Skin epidermis (tissue), 12 donors: Measurements from ENCODE around the gene ASB18.

Experiments used
- H3K27ac ChIP-seq, 21 experiments: fragments of 200-600 bp; sonication (generic) in 11 of 21; one replicate each; pipeline ENCODE4 v1.5.0; 2020; ENCODE audit warnings: mild to moderate bottlenecking in 3 of 21, inconsistent platforms in 2 of 21, moderate library complexity in 2 of 21
- H3K4me3 ChIP-seq, 7 experiments: fragments of 200-600 bp; sonication (generic) in 2 of 7; one replicate each; pipeline ENCODE4 v1.5.0; 2020; ENCODE audit warnings: inconsistent platforms in 2 of 7, mild to moderate bottlenecking in 2 of 7, moderate library complexity in 1 of 7

The ASB18 gene

GRCh38 chr2:236214376-236214995 lies 49.7 kb downstream of the ASB18 start:
- Histone ChIP-seq H3K27ac (no peak overlapping the region), H3K4me3 (no peak overlapping the region)

GRCh38 chr2:236211296-236211695 lies 52.9 kb downstream of the ASB18 start:
- H3K27ac ChIP-seq: no peak overlapping the region
- H3K4me3 ChIP-seq: no peak overlapping the region

- Histone ChIP-seq H3K27ac (no peak overlapping the region), H3K4me3 (no peak overlapping the region)
Measured at GRCh38 chr2:236210536-236210935, 53.7 kb downstream of the ASB18 start.

GRCh38 chr2:236209996-236210395 lies 54.2 kb downstream of the ASB18 start:
- Histone ChIP-seq H3K27ac (no peak overlapping the region), H3K4me3 (no peak overlapping the region)

GRCh38 chr2:236209535-236209934 lies 54.7 kb downstream of the ASB18 start:
- no peak overlapping the region for H3K4me3 ChIP-seq
- no peak overlapping the region for H3K27ac ChIP-seq

GRCh38 chr2:236208019-236208926 lies 55.9 kb downstream of the ASB18 start:
- Histone ChIP-seq H3K4me3 (no peak overlapping the region), H3K27ac (no peak overlapping the region)

GRCh38 chr2:236207472-236207871 lies 56.7 kb downstream of the ASB18 start:
- Histone ChIP-seq H3K4me3 (no peak overlapping the region), H3K27ac (no peak overlapping the region)

GRCh38 chr2:236205867-236206645 lies 58.1 kb downstream of the ASB18 start:
- Histone ChIP-seq H3K27ac (no peak overlapping the region), H3K4me3 (no peak overlapping the region)

GRCh38 chr2:236204953-236205352 lies 59.3 kb downstream of the ASB18 start:
- no peak overlapping the region for H3K4me3 ChIP-seq
- H3K27ac ChIP-seq: no peak overlapping the region

- Histone ChIP-seq H3K4me3 (no peak overlapping the region), H3K27ac (no peak overlapping the region)
Measured at GRCh38 chr2:236200378-236200777, 63.8 kb downstream of the ASB18 start.

- Histone ChIP-seq H3K27ac (no peak overlapping the region), H3K4me3 (no peak overlapping the region)
Measured at GRCh38 chr2:236196366-236196765, 67.8 kb downstream of the ASB18 start.

- no peak overlapping the region for H3K4me3 ChIP-seq
- H3K27ac ChIP-seq: no peak overlapping the region
Measured at GRCh38 chr2:236195726-236196125, 68.5 kb downstream of the ASB18 start.

- H3K27ac ChIP-seq: no peak overlapping the region
- H3K4me3 ChIP-seq: no peak overlapping the region
Measured at GRCh38 chr2:236194786-236195185, 69.4 kb downstream of the ASB18 start.

- Histone ChIP-seq H3K27ac (no peak overlapping the region), H3K4me3 (no peak overlapping the region)
Measured at GRCh38 chr2:236193026-236193425, 71.2 kb downstream of the ASB18 start.

- H3K4me3 ChIP-seq: no peak overlapping the region
Measured at GRCh38 chr2:236190674-236191073, 73.5 kb downstream of the ASB18 start.

GRCh38 chr2:236184701-236185100 lies 79.5 kb downstream of the ASB18 start:
- H3K4me3 ChIP-seq: no peak overlapping the region
- H3K27ac ChIP-seq: no peak overlapping the region

More at GRCh38 chr2:236190674-236191073, 73.5 kb downstream of the ASB18 start:
- no peak overlapping the region for H3K27ac ChIP-seq

- Histone ChIP-seq H3K4me3 (no peak overlapping the region), H3K27ac (no peak overlapping the region)
Measured at GRCh38 chr2:236180831-236181453, 83.3 kb downstream of the ASB18 start.

- Histone ChIP-seq H3K4me3 (no peak overlapping the region), H3K27ac (no peak overlapping the region)
Measured at GRCh38 chr2:236180076-236180816, 84.0 kb downstream of the ASB18 start.
